ENCODE data around the gene ZNF23. TPM values are rescaled to one million over a fixed set of nuclear protein-coding genes. Genes with fewer than 3 reads are reported as not detected.

Gene ZNF23
- total and polyA plus RNA-seq, 2 donors: 8.8 to 14.3 TPM

GRCh38 chr16:71410146-71410545 lies 51.9 kb downstream of the ZNF23 start:
- Histone ChIP-seq H3K4me1 (ENCODE audit: insufficient read depth) (no peaks in the 10 kb centered on the region), H3K4me3 (ENCODE audit: low read depth, low read length) (no peak overlapping the region), H3K36me3 (ENCODE audit: insufficient read depth) (no peaks in the 10 kb centered on the region), H3K27ac (ENCODE audit: low read depth) (no peak overlapping the region)
- 79% methylated on average over 5 of the region's 5 CpGs for WGBS
- DNase-seq (ENCODE audit: extremely low spot score): no peak

GRCh38 chr16:71409011-71409775 lies 52.9 kb downstream of the ZNF23 start:
- Histone ChIP-seq H3K4me1 (ENCODE audit: insufficient read depth) (no peaks in the 10 kb centered on the region), H3K36me3 (ENCODE audit: insufficient read depth) (no peaks in the 10 kb centered on the region), H3K27ac (ENCODE audit: low read depth) (no peak overlapping the region), H3K4me3 (ENCODE audit: low read depth, low read length) (no peak overlapping the region)
- WGBS: 50% methylated on average over 16 of the region's 16 CpGs
- DNase-seq (ENCODE audit: extremely low spot score): no peak

DNA sequence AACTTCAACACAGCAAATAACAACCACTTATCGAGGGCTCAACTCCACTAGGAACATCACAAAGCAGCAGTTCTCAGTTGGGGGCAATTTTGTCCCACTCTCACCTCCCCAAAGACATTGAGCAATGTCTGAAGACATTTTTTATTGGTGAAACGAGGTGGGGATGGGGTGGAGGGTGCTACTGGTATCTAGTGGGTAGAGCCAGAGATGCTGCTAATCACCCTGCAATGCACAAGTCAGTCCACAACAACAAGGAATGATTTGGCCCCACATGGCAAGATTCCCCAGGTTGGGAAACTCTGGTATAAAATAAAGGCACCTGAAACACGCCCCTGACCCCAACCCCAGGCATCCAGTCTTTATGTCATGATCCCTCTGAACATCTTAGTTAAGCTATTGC lies 53.5 kb downstream of the ZNF23 start:
- Histone ChIP-seq H3K27ac (ENCODE audit: low read depth) (no peak overlapping the region), H3K36me3 (ENCODE audit: insufficient read depth) (no peaks in the 10 kb centered on the region), H3K4me3 (ENCODE audit: low read depth, low read length) (no peak overlapping the region), H3K4me1 (ENCODE audit: insufficient read depth) (no peaks in the 10 kb centered on the region)
- 53% methylated on average over 3 of the region's 3 CpGs for WGBS
- no peak for DNase-seq (ENCODE audit: extremely low spot score)

DNA sequence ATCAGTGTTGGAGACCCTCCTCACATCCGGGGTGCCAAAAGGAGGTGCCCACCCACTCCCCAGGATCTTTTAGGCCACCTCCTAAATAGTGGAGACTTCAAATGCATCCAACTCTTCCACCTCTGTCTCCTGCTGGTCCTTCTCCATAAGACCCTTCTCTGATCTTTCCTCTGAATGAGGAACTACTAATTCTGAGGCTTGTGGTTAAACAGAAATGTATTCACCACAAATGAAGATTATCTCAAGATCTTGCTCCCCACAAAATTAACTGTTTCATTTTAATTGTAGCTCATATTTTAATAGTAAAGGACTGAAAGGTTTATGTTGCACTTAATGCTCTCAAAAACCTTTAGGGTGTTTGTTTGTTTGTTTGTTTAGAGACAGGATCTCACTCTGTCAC lies 54.3 kb downstream of the ZNF23 start:
- Histone ChIP-seq H3K4me1 (ENCODE audit: insufficient read depth) (no peaks in the 10 kb centered on the region), H3K4me3 (ENCODE audit: low read depth, low read length) (no peak overlapping the region), H3K27ac (ENCODE audit: low read depth) (no peak overlapping the region), H3K36me3 (ENCODE audit: insufficient read depth) (no peaks in the 10 kb centered on the region)
- no peak for DNase-seq (ENCODE audit: extremely low spot score)
- WGBS: 88% methylated on average over 1 of the region's 1 CpG

DNA sequence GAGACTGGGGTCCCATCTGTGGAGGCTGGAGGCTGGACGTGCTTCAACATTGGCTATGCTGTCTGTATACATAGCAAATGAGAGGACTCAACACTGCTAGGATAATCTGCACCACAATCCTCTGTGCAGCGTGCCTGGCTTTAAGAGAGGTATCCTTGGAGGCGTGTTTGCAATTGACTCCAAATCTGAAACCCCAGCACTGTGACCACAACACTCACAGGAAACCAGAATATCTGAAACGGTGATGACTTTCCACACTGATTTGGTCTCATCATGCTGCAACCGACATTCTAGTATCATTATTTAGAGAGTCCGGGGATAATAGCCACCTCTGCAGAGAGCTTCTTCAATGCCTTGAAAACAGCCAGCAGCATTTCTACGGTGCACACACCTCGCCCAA lies 55.3 kb downstream of the ZNF23 start:
- Histone ChIP-seq H3K27ac (ENCODE audit: low read depth) (no peak overlapping the region), H3K4me3 (ENCODE audit: low read depth, low read length) (no peak overlapping the region), H3K36me3 (ENCODE audit: insufficient read depth) (no peaks in the 10 kb centered on the region), H3K4me1 (ENCODE audit: insufficient read depth) (no peaks in the 10 kb centered on the region)
- WGBS: 71% methylated on average over 8 of the region's 8 CpGs
- DNase-seq (ENCODE audit: extremely low spot score): no peak

DNA sequence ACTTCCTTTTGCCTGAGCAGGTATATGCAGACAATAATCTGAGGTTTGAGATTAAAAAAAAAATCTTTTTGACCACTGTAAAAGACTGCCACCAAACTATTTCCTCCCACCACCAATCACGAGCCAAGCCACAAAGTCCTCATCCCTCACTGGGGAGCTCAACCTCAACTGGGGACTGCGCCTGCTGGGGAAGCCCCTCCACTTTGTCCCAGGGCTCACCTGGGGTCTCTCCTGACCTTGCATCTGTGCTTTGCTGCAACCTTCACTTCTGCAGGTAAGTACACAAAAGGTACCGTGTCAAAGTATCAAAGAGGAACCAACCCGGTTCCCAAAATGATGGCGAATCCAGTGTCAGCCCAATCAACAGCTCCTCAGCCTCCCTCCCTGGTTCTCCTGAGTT lies 55.7 kb downstream of the ZNF23 start:
- no peak overlapping the region for H3K27ac ChIP-seq (ENCODE audit: low read depth)
- no peaks in the 10 kb centered on the region for H3K36me3 ChIP-seq (ENCODE audit: insufficient read depth)
- H3K4me1 ChIP-seq (ENCODE audit: insufficient read depth): no peaks in the 10 kb centered on the region
- 87% methylated on average over 5 of the region's 5 CpGs for WGBS
- no peak for DNase-seq (ENCODE audit: extremely low spot score)
- no peak overlapping the region for H3K4me3 ChIP-seq (ENCODE audit: low read depth, low read length)

DNA sequence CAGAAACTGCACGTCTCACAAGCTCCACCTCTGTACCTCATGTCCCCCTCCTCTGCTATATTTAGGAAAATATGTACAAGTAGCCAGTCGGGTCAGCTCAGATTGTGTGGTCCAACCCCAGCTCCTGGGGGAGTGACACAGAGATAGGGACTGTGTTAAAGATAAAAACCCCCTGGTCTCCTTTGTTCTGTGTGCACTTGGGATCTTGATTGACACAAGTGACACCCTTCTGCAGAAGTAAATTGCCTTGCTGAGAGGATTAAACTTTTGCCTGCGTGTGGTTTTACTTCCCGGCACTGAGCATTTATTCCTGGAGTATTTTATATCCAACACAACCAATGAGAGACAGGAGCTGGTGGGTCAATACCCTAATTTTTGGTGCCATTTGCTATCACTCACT lies 57.7 kb downstream of the ZNF23 start:
- H3K4me1 ChIP-seq (ENCODE audit: insufficient read depth): no peaks in the 10 kb centered on the region
- no peak for DNase-seq (ENCODE audit: extremely low spot score)
- H3K36me3 ChIP-seq (ENCODE audit: insufficient read depth): no peaks in the 10 kb centered on the region
- no peak overlapping the region for H3K27ac ChIP-seq (ENCODE audit: low read depth)
- WGBS: 63% methylated on average over 4 of the region's 4 CpGs
- H3K4me3 ChIP-seq (ENCODE audit: low read depth, low read length): no peak overlapping the region

DNA sequence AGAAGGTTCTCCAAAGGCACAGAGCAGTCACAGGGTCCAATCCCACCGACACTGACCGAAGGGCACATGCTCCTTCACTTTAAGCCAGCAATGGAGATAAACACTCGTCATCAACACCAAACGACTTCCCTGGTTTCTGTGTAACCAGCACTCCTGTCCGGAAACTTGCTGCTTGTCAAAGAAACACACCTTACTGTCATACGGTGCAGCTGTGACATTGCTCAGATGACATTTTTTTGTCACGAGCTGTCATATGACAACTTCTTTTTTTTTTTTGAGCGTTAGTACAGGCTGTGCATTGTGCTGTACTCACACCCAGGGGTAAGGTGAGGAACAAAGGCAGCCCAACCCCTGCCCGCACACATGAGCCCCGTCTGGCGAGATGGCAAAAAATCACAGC lies 59.4 kb downstream of the ZNF23 start:
- no peak for DNase-seq (ENCODE audit: extremely low spot score)
- Histone ChIP-seq H3K4me1 (ENCODE audit: insufficient read depth) (no peaks in the 10 kb centered on the region), H3K4me3 (ENCODE audit: low read depth, low read length) (no peak overlapping the region), H3K27ac (ENCODE audit: low read depth) (no peak overlapping the region), H3K36me3 (ENCODE audit: insufficient read depth) (no peaks in the 10 kb centered on the region)
- WGBS: 69% methylated on average over 11 of the region's 11 CpGs

- H3K36me3 ChIP-seq (ENCODE audit: insufficient read depth): no peaks in the 10 kb centered on the region
- no peak overlapping the region for H3K27ac ChIP-seq (ENCODE audit: low read depth)
- no peak for DNase-seq (ENCODE audit: extremely low spot score)
- H3K4me3 ChIP-seq (ENCODE audit: low read depth, low read length): no peak overlapping the region
- no peaks in the 10 kb centered on the region for H3K4me1 ChIP-seq (ENCODE audit: insufficient read depth)
- 53% methylated on average over 6 of the region's 6 CpGs for WGBS
These were observed 60.0 kb downstream of the ZNF23 start for GRCh38 chr16:71402007-71402406.

GRCh38 chr16:71399801-71400563 lies 62.1 kb downstream of the ZNF23 start:
- DNase-seq (ENCODE audit: extremely low spot score): no peak
- Histone ChIP-seq H3K4me3 (ENCODE audit: low read depth, low read length) (no peak overlapping the region), H3K4me1 (ENCODE audit: insufficient read depth) (no peaks in the 10 kb centered on the region), H3K27ac (ENCODE audit: low read depth) (no peak overlapping the region), H3K36me3 (ENCODE audit: insufficient read depth) (no peaks in the 10 kb centered on the region)
- WGBS: 87% methylated on average over 11 of the region's 11 CpGs

Other genes starting within 250 kb of the ZNF23 start
- 6.8 TPM for gene HYDIN, start 231.5 kb downstream of the ZNF23 start, total RNA-seq
- 0.15 TPM for gene HYDIN, start 231.5 kb downstream of the ZNF23 start, polyA plus RNA-seq
- gene CMTR2, start 172.8 kb downstream of the ZNF23 start, total RNA-seq: 57.1 TPM
- 8.6 TPM for gene CMTR2, start 172.8 kb downstream of the ZNF23 start, polyA plus RNA-seq
- gene CALB2, start 103.5 kb downstream of the ZNF23 start, total RNA-seq: 1.4 TPM
- gene CALB2, start 103.5 kb downstream of the ZNF23 start, polyA plus RNA-seq: 1.6 TPM
- gene TLE7, start 20.2 kb downstream of the ZNF23 start, total RNA-seq: not detected
- gene TLE7, start 20.2 kb downstream of the ZNF23 start, polyA plus RNA-seq: not detected
- gene ZNF19, start 27.1 kb upstream of the ZNF23 start, total RNA-seq: 6.0 TPM
- gene ZNF19, start 27.1 kb upstream of the ZNF23 start, polyA plus RNA-seq: 3.1 TPM
- not detected for gene CHST4, start 64.2 kb upstream of the ZNF23 start, total RNA-seq
- not detected for gene CHST4, start 64.2 kb upstream of the ZNF23 start, polyA plus RNA-seq
- gene TAT, start 114.8 kb upstream of the ZNF23 start, total RNA-seq: not detected
- gene TAT, start 114.8 kb upstream of the ZNF23 start, polyA plus RNA-seq: 0.20 TPM
- 2.1 TPM for gene MARVELD3, start 163.9 kb upstream of the ZNF23 start, total RNA-seq
- gene MARVELD3, start 163.9 kb upstream of the ZNF23 start, polyA plus RNA-seq: 0.57 TPM

All from urinary bladder (tissue), 4 donors.